MM.1S (cell line): Measurements from ENCODE around the gene RTN4RL1.

ENCODE experiments used
- CTCF ChIP-seq: fragments of 300-600 bp; sonication (generic); IDR thresholded peaks from 2 replicates; pipeline ENCODE4 v1.5.1; 2016; ENCODE audit warnings: antibody characterized with exemption, low read length, mixed read lengths
- EZH2phosphoT487 ChIP-seq: fragments of 300-600 bp; sonication (generic); IDR thresholded peaks from 2 replicates; pipeline ENCODE4 v1.6.1; 2018; ENCODE audit warnings: antibody characterized with exemption, low read length

DNA sequence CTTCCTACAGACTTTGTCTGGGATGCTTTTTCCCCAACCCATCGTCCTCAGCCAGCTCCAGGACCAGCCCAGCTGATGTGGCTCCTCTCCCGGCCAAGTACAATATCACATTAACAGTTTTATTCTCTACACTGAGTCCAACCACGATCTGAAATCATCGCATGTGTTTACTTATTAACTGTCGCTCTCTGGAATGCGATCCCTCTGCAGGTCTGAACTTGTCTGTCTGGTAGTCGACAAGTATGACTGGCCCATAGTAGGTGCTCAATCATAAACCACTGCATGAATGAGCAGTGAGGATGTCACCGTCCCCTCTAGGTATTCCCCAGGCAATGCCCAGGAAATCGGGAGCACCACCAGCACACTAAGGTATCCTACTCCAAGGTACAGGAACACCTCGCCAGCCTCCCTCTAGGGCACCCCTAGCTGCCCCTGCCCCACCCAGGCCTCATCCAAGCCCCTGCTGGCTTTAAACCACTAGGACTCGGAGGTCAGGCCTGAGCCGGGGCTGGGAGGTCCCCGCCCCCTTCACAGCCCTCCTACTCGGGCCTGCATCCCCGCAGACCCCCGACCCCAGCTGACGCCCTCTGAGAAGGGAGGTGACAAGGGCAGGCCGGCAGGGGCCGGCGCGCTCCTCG, 27.7 kb downstream of the RTN4RL1 start:
- no peak for TF ChIP-seq CTCF
- TF ChIP-seq EZH2phosphoT487 = no peak
